IMR-90 (cell line): ENCODE measurements around the gene SYNGR3. TPM values are rescaled to one million over a fixed set of nuclear protein-coding genes. Genes with fewer than 3 reads are reported as not detected.

ENCODE experiments used
- ATAC-seq: fragments of 200-7000 bp; cut with Tn5 transposase; 2 replicates; pipeline ENCODE4 v1.9.1; 2020; ENCODE audit warnings: low read depth, mild to moderate bottlenecking, moderate library complexity
- BruUV-seq: library from RNA; stranded (reverse); fragments of 400-500 nt; replicated peaks from 2 replicates; lab custom pipeline; 2021; lab: Mats Ljungman, UMichigan
- CTCF ChIA-PET: fragments of 300-600 bp; formaldehyde crosslinking; extraction: SDS; loops from one replicate; lab custom pipeline; 2021; ENCODE audit warnings: antibody characterized with exemption; lab: Yijun Ruan, JAX
- POLR2A ChIA-PET: fragments of 300-600 bp; sonication (Branson Sonifier 250); formaldehyde crosslinking; loops from one replicate; lab custom pipeline; 2022; ENCODE audit warnings: antibody characterized with exemption; ENCODE audit not compliant: unreplicated experiment; lab: Charles Lee
- DNase-seq: peaks from one replicate; pipeline ENCODE4 v3.0.0; 2013
- H2AFZ ChIP-seq: replicated peaks from 2 replicates; pipeline ENCODE3; 2013; ENCODE audit warnings: low read length, mild to moderate bottlenecking; ENCODE audit not compliant: poor library complexity
- H2AK5ac ChIP-seq: 2 replicates; pipeline ENCODE4 v1.6.1; 2013; ENCODE audit warnings: low read depth, low read length, inconsistent platforms
- H2AK9ac ChIP-seq: replicated peaks from 2 replicates; pipeline ENCODE3; 2013; ENCODE audit warnings: mild to moderate bottlenecking, low read depth, low read length, moderate library complexity; ENCODE audit not compliant: poor library complexity
- H2BK120ac ChIP-seq: 2 replicates; pipeline ENCODE4 v1.6.1; 2013; ENCODE audit warnings: low read depth, low read length, inconsistent platforms
- H2BK15ac ChIP-seq: 3 replicates; pipeline ENCODE4 v1.6.1; 2013; ENCODE audit warnings: low read depth, low read length, inconsistent platforms
- H2BK20ac ChIP-seq: 2 replicates; pipeline ENCODE4 v1.6.1; 2013; ENCODE audit warnings: low read depth, mild to moderate bottlenecking, inconsistent platforms, low read length, moderate library complexity
- H2BK5ac ChIP-seq: 2 replicates; pipeline ENCODE4 v1.6.1; 2013; ENCODE audit warnings: mild to moderate bottlenecking, low read depth, low read length, inconsistent platforms; ENCODE audit not compliant: poor library complexity, severe bottlenecking
- H3K14ac ChIP-seq: replicated peaks from 2 replicates; pipeline ENCODE4 v1.6.1; 2013; ENCODE audit warnings: low read depth, low read length, inconsistent platforms
- H3K18ac ChIP-seq: 2 replicates; pipeline ENCODE4 v1.6.1; 2013; ENCODE audit warnings: low read depth, low read length, control low read depth
- H3K23ac ChIP-seq: 2 replicates; pipeline ENCODE4 v1.6.1; 2013; ENCODE audit warnings: low read depth, low read length, inconsistent platforms
- H3K27ac ChIP-seq: 2 replicates; pipeline ENCODE4 v1.5.1; 2013; ENCODE audit warnings: mild to moderate bottlenecking, control low read depth, low read length; ENCODE audit not compliant: insufficient read depth
- H3K27me3 ChIP-seq: 2 replicates; pipeline ENCODE4 v1.6.1; 2013; ENCODE audit warnings: low read length; ENCODE audit not compliant: control insufficient read depth, insufficient read depth
- H3K36me3 ChIP-seq: 2 replicates; pipeline ENCODE4 v1.6.1; 2013; ENCODE audit warnings: low read length, mixed read lengths; ENCODE audit not compliant: control insufficient read depth, insufficient read depth
- H3K4ac ChIP-seq: 2 replicates; pipeline ENCODE4 v1.6.1; 2013; ENCODE audit warnings: low read depth, low read length, inconsistent platforms
- H3K4me1 ChIP-seq: 2 replicates; pipeline ENCODE4 v1.6.1; 2013; ENCODE audit warnings: low read length, mixed read lengths; ENCODE audit not compliant: control insufficient read depth, insufficient read depth
- H3K4me2 ChIP-seq: 2 replicates; pipeline ENCODE4 v1.6.1; 2013; ENCODE audit warnings: low read depth, mild to moderate bottlenecking, control low read depth, low read length, moderate library complexity
- H3K4me3 ChIP-seq: 2 replicates; pipeline ENCODE4 v1.5.1; 2013; ENCODE audit warnings: low read depth, mild to moderate bottlenecking, control low read depth, low read length, moderate library complexity; ENCODE audit not compliant: insufficient read depth
- H3K56ac ChIP-seq: 2 replicates; pipeline ENCODE4 v1.6.1; 2013; ENCODE audit warnings: low read length, inconsistent platforms; ENCODE audit not compliant: insufficient read depth; ENCODE audit errors: extremely low read depth
- H3K79me1 ChIP-seq, 2 experiments: 2 replicates each; pipeline ENCODE4 v1.6.1; 2013; ENCODE audit warnings: low read length in 2 of 2, inconsistent platforms in 1 of 2, low read depth in 1 of 2
- H3K9ac ChIP-seq: 2 replicates; pipeline ENCODE4 v1.6.1; 2013; ENCODE audit warnings: low read depth, low read length, control low read depth
- H3K9me1 ChIP-seq: 2 replicates; pipeline ENCODE4 v1.6.1; 2013; ENCODE audit warnings: low read length, inconsistent platforms; ENCODE audit not compliant: insufficient read depth
- H3K9me3 ChIP-seq: 2 replicates; pipeline ENCODE4 v1.6.1; 2013; ENCODE audit warnings: low read length; ENCODE audit not compliant: control insufficient read depth, insufficient read depth
- H4K20me1 ChIP-seq: 2 replicates; pipeline ENCODE4 v1.6.1; 2013; ENCODE audit warnings: low read length, inconsistent platforms; ENCODE audit not compliant: insufficient read depth
- H4K5ac ChIP-seq: 2 replicates; pipeline ENCODE4 v1.6.1; 2013; ENCODE audit warnings: mild to moderate bottlenecking, low read depth, low read length, control low read depth
- H4K8ac ChIP-seq, 2 experiments: 2 replicates each; pipeline ENCODE4 v1.6.1; 2013; ENCODE audit warnings: low read depth in 2 of 2, low read length in 2 of 2, control low read depth in 1 of 2, inconsistent platforms in 1 of 2
- H4K91ac ChIP-seq: 2 replicates; pipeline ENCODE4 v1.6.1; 2013; ENCODE audit warnings: low read depth, low read length, inconsistent platforms; ENCODE audit not compliant: insufficient read depth
- CHD1 ChIP-seq: IDR thresholded peaks from 2 replicates; pipeline ENCODE4 v1.6.1; 2012; ENCODE audit warnings: low read depth, low read length, improper control_type of control experiment
- WGBS, 2 experiments: methylation state at CpG; one replicate each; pipeline versions ENCODE4 v1.1.5 to v1.1.7; 2013; ENCODE audit warnings: missing lambda C conversion rate in 2 of 2; ENCODE audit not compliant: insufficient read length in 1 of 2; ENCODE audit errors: extremely low coverage in 2 of 2; 5-methylcytosine and 5-hydroxymethylcytosine counted together
- dilution Hi-C: fragments of 300-500 bp; cut with HindIII; formaldehyde crosslinking; loops from one replicate; pipeline ENCODE4 v1.14.3; 2018; ENCODE audit warnings: low sequenced_read_pairs; ENCODE audit not compliant: unreplicated experiment
- in situ Hi-C: fragments of 300-500 bp; cut with MboI; formaldehyde crosslinking; loops from 3 replicates; pipeline ENCODE4 v1.14.3; 2019; ENCODE audit warnings: low sequenced_read_pairs, inconsistent platforms, mixed read lengths
- intact Hi-C: fragments of 100-400 bp; cut with micrococcal nuclease; formaldehyde crosslinking; loops from 2 replicates; pipeline ENCODE4 v1.10.0; 2022
- polyA plus RNA-seq, 3 experiments: library from polyadenylated mRNA; depleted of rRNA; stranded (reverse); fragments of >200 nt; gene quantifications; 2 replicates each; pipeline ENCODE4 v1.2.3, GENCODE V29; 2012; ENCODE audit warnings: low replicate concordance in 1 of 3
- total RNA-seq: library from RNA; depleted of rRNA; stranded (reverse); fragments of >200 nt; gene quantifications from 2 replicates; pipeline ENCODE4 v1.2.3, GENCODE V29; 2012
- TF ChIP-seq, protein P1 (sequence below): conservative IDR thresholded peaks from 2 replicates; pipeline ENCODE4 v1.5.1; 2012; ENCODE audit warnings: mild to moderate bottlenecking, low read depth, low read length, improper control_type of control experiment

SYNGR3 gene
- total and polyA plus RNA-seq, 2 of the 4 experiments (the other 2 are of a cell fraction) = 1.8 to 5.8 TPM

DNA sequence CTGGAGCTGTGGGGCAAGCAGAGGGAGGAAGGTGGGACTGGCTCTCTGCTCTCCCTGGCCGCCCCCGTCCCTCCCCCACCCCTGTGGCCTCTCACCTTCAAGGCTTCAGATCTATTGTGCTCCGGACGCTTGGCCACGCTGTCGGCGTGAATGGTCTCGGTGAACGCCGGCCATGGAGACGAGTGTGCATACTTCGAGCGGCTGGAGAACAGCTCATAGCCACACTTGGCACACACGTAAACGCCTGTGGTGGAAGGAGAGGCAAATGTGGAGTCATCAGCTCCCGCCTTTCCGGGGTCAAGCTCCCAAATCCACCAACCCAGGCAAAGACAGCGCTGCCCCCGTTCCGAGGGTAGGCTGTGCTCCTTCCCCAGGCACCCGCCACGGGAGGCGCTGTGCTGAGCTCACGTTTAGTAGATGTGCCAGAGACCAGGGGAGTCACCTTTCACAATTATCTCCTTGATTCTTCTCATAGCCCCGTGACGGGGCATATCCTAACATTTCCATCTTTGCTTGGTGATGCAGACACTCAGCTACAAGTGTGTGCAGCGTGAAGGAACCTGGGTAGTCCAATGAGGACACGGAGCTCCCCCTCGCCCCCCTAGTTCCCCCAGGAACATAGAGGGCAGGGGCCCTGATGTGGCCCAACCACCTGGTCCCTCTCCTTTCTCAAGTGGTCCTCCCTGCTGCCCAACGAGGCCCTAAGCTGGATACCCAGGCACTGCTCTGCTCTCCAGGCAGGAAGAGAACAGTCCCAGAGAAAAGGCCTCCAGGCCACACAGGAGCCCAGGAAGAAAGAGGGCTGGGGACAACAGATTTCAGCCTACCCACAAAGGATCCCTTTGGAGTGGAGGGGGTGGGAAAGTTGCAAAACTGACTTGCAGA is 48.4 kb upstream of the SYNGR3 start:
- Histone ChIP-seq H3K9ac (no peak overlapping the region), H3K27ac (no peak overlapping the region)
- WGBS, 2 experiments = 77% methylated on average over 21 of the region's 30 CpGs; no CpG with 5 or more reads in 1 of the 2 experiments

More for the DNA sequence above, 48.4 kb upstream of the SYNGR3 start:
- no peak for DNase-seq
- no TSS peak for BruUV-seq
- no peak overlapping the region for H2AFZ ChIP-seq
- no peak overlapping the region for H2BK120ac ChIP-seq
- CTCF ChIA-PET = no interaction called here
- peak overlapping the region; percentile 69 for H2AK9ac ChIP-seq
- peaks cover 9 to 13% of the 10 kb centered on the region in 2 experiments; a peak in 3 of 4 replicates for H3K79me1 ChIP-seq
- H4K5ac ChIP-seq = no peak overlapping the region
- peaks cover 23% of the 10 kb centered on the region for H3K36me3 ChIP-seq
- TF ChIP-seq CHD1 = no peak
- TF ChIP-seq, protein P1, sequence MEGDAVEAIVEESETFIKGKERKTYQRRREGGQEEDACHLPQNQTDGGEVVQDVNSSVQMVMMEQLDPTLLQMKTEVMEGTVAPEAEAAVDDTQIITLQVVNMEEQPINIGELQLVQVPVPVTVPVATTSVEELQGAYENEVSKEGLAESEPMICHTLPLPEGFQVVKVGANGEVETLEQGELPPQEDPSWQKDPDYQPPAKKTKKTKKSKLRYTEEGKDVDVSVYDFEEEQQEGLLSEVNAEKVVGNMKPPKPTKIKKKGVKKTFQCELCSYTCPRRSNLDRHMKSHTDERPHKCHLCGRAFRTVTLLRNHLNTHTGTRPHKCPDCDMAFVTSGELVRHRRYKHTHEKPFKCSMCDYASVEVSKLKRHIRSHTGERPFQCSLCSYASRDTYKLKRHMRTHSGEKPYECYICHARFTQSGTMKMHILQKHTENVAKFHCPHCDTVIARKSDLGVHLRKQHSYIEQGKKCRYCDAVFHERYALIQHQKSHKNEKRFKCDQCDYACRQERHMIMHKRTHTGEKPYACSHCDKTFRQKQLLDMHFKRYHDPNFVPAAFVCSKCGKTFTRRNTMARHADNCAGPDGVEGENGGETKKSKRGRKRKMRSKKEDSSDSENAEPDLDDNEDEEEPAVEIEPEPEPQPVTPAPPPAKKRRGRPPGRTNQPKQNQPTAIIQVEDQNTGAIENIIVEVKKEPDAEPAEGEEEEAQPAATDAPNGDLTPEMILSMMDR = 0 out of 2 replicates have a peak, but pooled peaks have one; percentile 6
- no peak overlapping the region for H4K8ac ChIP-seq
- dilution Hi-C loops = no loop called here
- no peaks in the 10 kb centered on the region for H3K27me3 ChIP-seq
- in situ Hi-C loops = no loop called here
- H3K18ac ChIP-seq = no peak overlapping the region
- H3K56ac ChIP-seq = no peak overlapping the region
- ATAC-seq = no peak
- intact Hi-C loops = no loop called here
- POLR2A ChIA-PET = interaction anchor here (1.2 kb wide), 1 partner anchor 23 kb away, joined by 3 read pairs; the partner anchor contains the start of gene RPS2
- H3K4me1 ChIP-seq = peaks cover 5% of the 10 kb centered on the region; the same call in 1 of the 2 replicates
- H3K14ac ChIP-seq = no peak overlapping the region
- no peak overlapping the region for H3K4ac ChIP-seq
- no peak overlapping the region for H3K4me3 ChIP-seq
- 0 out of 2 replicates have a peak overlapping the region, but pooled peaks have one; percentile 9 for H2AK5ac ChIP-seq
- no peak overlapping the region for H3K23ac ChIP-seq
- H3K9me1 ChIP-seq = no peaks in the 10 kb centered on the region
- H2BK20ac ChIP-seq = no peak overlapping the region
- H3K4me2 ChIP-seq = peak overlapping the region; percentile 76; the same call in 1 of the 2 replicates
- no peak overlapping the region for H2BK15ac ChIP-seq
- no peak overlapping the region for H4K91ac ChIP-seq
- H4K20me1 ChIP-seq = no peaks in the 10 kb centered on the region
- H2BK5ac ChIP-seq = no peak overlapping the region
- no peaks in the 10 kb centered on the region for H3K9me3 ChIP-seq
